Esophagus muscularis mucosa (tissue), 4 donors: Measurements from ENCODE around the gene SNED1. TPM values are rescaled to one million over a fixed set of nuclear protein-coding genes. Genes with fewer than 3 reads are reported as not detected.

Source experiments
- DNase-seq: peaks from one replicate; pipeline ENCODE4 v3.0.0-alpha.2; 2017; ENCODE audit errors: extremely low spot score
- H3K27ac ChIP-seq, 4 donors: fragments of 200-600 bp; sonication (generic); replicated peaks in 1 of 4; 1 replicate in 3 of 4; 2 replicates in 1 of 4; pipeline ENCODE4 v1.5.1; 2016 to 2019; ENCODE audit warnings: mild to moderate bottlenecking in 1 of 4
- H3K27me3 ChIP-seq, 4 donors: fragments of 200-600 bp; sonication (generic); one replicate each; pipeline versions ENCODE4 v1.5.1 to v1.6.0; 2016 to 2019
- H3K36me3 ChIP-seq, 4 donors: fragments of 200-600 bp; sonication (generic); one replicate each; pipeline ENCODE4 v1.5.1; 2016 to 2019
- H3K4me1 ChIP-seq, 4 donors: fragments of 200-600 bp; sonication (generic); one replicate each; pipeline ENCODE4 v1.5.1; 2016 to 2019
- H3K4me3 ChIP-seq, 4 donors: fragments of 200-600 bp; sonication (generic); 1 replicate in 2 of 4; 2 replicates in 2 of 4; pipeline ENCODE4 v1.5.1; 2016 to 2019; ENCODE audit warnings: mild to moderate bottlenecking in 4 of 4, moderate library complexity in 1 of 4
- H3K9me3 ChIP-seq, 4 donors: fragments of 200-600 bp; sonication (generic); 1 replicate in 3 of 4; 2 replicates in 1 of 4; pipeline ENCODE4 v1.5.1; 2016 to 2019
- CTCF ChIP-seq, 3 experiments: fragments of 200-600 bp in 2 of 3; fragments of 450-650 bp in 1 of 3; sonication (generic) in 2 of 3; IDR thresholded peaks; one replicate each; pipeline ENCODE4 v1.5.1; 2017 to 2019; ENCODE audit warnings: antibody characterized with exemption in 3 of 3, mild to moderate bottlenecking in 2 of 3, moderate library complexity in 1 of 3
- EP300 ChIP-seq: sonication (generic); formaldehyde crosslinking; IDR thresholded peaks from one replicate; pipeline ENCODE4 v1.6.1; 2017; ENCODE audit warnings: antibody characterized with exemption
- POLR2A ChIP-seq: fragments of 450-650 bp; IDR thresholded peaks from one replicate; pipeline ENCODE4 v1.6.1; 2017; ENCODE audit warnings: antibody characterized with exemption, moderate library complexity, mild to moderate bottlenecking, low read depth
- POLR2AphosphoS5 ChIP-seq, 2 donors: sonication (generic); formaldehyde crosslinking; IDR thresholded peaks; one replicate each; pipeline ENCODE4 v1.6.1; 2017; ENCODE audit warnings: antibody characterized with exemption in 2 of 2
- WGBS: methylation state at CpG from one replicate; pipeline ENCODE4 v1.1.5; 2018; 5-methylcytosine and 5-hydroxymethylcytosine counted together
- intact Hi-C: fragments of 100-400 bp; cut with DNase I; formaldehyde crosslinking; loops from one replicate; pipeline ENCODE4 v1.15.1; 2023
- total RNA-seq, 4 donors: library from RNA; depleted of rRNA; stranded (reverse); fragments of >200 nt; gene quantifications; one replicate each; pipeline versions ENCODE4 v1.1.0 to v1.2.1, GENCODE V29; 2016

SNED1 gene
- total RNA-seq, 4 donors from 2014 or later = 7.3 to 14.1 (median 11.6) TPM

GRCh38 chr2:240990726-240991377 is 7.6 kb upstream of the SNED1 start:
- Histone ChIP-seq H3K27ac (peak overlapping the region in 3 of 4 donors; percentile 57 to 75 (median 66)), H3K4me3 (no peak overlapping the region), H3K36me3 (no peaks in the 10 kb centered on the region), H3K27me3 (peaks cover 0 to 34% (median 0%) of the 10 kb centered on the region in 4 donors), H3K9me3 (peaks cover 0 to 12% (median 3%) of the 10 kb centered on the region in 4 donors), H3K4me1 (peaks cover 24 to 51% (median 41%) of the 10 kb centered on the region in 4 donors)
- intact Hi-C loops = no loop called here
- 92% methylated on average over 8 of the region's 13 CpGs for WGBS
- no peak for DNase-seq
- TF ChIP-seq POLR2A (no peak), EP300 (no peak), POLR2AphosphoS5 (IDR thresholded peaks at IDR 0.05) (no peak), CTCF (IDR thresholded peaks at IDR 0.05) (no peak)

- Histone ChIP-seq H3K27me3 (peaks cover 0 to 26% (median 0%) of the 10 kb centered on the region in 4 donors), H3K27ac (peak overlapping the region; percentile 54 to 75 (median 64)), H3K4me3 (peak overlapping the region in 1 of 4 donors; percentile 18), H3K36me3 (no peaks in the 10 kb centered on the region), H3K4me1 (peaks cover 27 to 54% (median 46%) of the 10 kb centered on the region in 4 donors), H3K9me3 (peaks cover 0 to 12% (median 3%) of the 10 kb centered on the region in 4 donors)
- DNase-seq = no peak
- intact Hi-C loops = no loop called here
- WGBS = 68% methylated on average over 13 of the region's 33 CpGs
- peak; percentile 61 for TF ChIP-seq EP300
- peak; percentile 66 to 86 for TF ChIP-seq POLR2AphosphoS5 (IDR thresholded peaks at IDR 0.05)
- no peak for TF ChIP-seq POLR2A
- no peak for TF ChIP-seq CTCF (IDR thresholded peaks at IDR 0.05)
These were observed 6.8 kb upstream of the SNED1 start for GRCh38 chr2:240991378-240992263.

- H3K4me1 ChIP-seq = peaks cover 32 to 55% (median 46%) of the 10 kb centered on the region in 4 donors
- peaks cover 0 to 10% (median 3%) of the 10 kb centered on the region in 4 donors for H3K9me3 ChIP-seq
- no peak overlapping the region for H3K4me3 ChIP-seq
- 80% methylated on average over 10 of the region's 20 CpGs for WGBS
- no peak for DNase-seq
- intact Hi-C loops = no loop called here
- peaks cover 0 to 21% (median 0%) of the 10 kb centered on the region in 4 donors for H3K27me3 ChIP-seq
- H3K36me3 ChIP-seq = no peaks in the 10 kb centered on the region
- H3K27ac ChIP-seq = peak overlapping the region; percentile 46 to 66 (median 58)
- no peak for TF ChIP-seq EP300
- no peak for TF ChIP-seq POLR2A
- TF ChIP-seq POLR2AphosphoS5 (IDR thresholded peaks at IDR 0.05) = no peak
- TF ChIP-seq CTCF (IDR thresholded peaks at IDR 0.05) = no peak
These were observed 5.7 kb upstream of the SNED1 start for GRCh38 chr2:240992572-240993291.

- intact Hi-C loops = no loop called here
- no peak overlapping the region for H3K4me3 ChIP-seq
- TF ChIP-seq POLR2AphosphoS5 (IDR thresholded peaks at IDR 0.05) (no peak), CTCF (IDR thresholded peaks at IDR 0.05) (no peak), EP300 (no peak), POLR2A (no peak)
- H3K27me3 ChIP-seq = peaks cover 0 to 21% (median 0%) of the 10 kb centered on the region in 4 donors
- peaks cover 35 to 59% (median 48%) of the 10 kb centered on the region in 4 donors for H3K4me1 ChIP-seq
- DNase-seq = no peak
- 95% methylated on average over 6 of the region's 19 CpGs for WGBS
- no peaks in the 10 kb centered on the region for H3K36me3 ChIP-seq
- H3K9me3 ChIP-seq = peaks cover 0 to under 1% (median 0%) of the 10 kb centered on the region in 4 donors
- no peak overlapping the region for H3K27ac ChIP-seq
These were observed 4.8 kb upstream of the SNED1 start for GRCh38 chr2:240993446-240994170.
